Limb (tissue), 2 donors: ENCODE data around the gene FNDC1.

Experiments
- DNase-seq, 2 donors: peaks; one replicate each; pipeline ENCODE4 v3.0.0-alpha.2; 2016; ENCODE audit errors: extremely low spot score in 2 of 2

The FNDC1 gene

DNA sequence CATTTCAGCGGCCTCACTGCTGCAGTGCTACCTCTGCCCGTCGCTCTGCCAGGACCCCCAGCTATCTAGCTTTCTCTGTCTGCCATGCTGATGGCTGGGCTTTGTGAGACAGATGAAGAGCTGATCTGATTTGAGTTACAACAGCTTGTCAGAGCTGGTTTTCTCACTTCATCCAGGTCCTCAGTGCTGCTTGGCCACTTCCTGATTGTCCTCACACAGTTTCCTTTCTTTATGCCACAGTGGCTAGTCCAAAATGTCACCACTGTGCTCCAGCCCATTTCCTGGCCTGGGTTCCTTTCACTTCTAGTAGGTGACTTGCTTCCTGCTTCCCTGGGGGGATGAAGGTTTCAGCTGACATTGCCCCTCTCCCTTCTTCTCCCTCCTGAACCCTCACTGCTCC lies 35.4 kb downstream of the FNDC1 start:
- DNase-seq: no peak

GRCh38 chr6:159212028-159212427 lies 42.8 kb downstream of the FNDC1 start:
- no peak for DNase-seq

DNA sequence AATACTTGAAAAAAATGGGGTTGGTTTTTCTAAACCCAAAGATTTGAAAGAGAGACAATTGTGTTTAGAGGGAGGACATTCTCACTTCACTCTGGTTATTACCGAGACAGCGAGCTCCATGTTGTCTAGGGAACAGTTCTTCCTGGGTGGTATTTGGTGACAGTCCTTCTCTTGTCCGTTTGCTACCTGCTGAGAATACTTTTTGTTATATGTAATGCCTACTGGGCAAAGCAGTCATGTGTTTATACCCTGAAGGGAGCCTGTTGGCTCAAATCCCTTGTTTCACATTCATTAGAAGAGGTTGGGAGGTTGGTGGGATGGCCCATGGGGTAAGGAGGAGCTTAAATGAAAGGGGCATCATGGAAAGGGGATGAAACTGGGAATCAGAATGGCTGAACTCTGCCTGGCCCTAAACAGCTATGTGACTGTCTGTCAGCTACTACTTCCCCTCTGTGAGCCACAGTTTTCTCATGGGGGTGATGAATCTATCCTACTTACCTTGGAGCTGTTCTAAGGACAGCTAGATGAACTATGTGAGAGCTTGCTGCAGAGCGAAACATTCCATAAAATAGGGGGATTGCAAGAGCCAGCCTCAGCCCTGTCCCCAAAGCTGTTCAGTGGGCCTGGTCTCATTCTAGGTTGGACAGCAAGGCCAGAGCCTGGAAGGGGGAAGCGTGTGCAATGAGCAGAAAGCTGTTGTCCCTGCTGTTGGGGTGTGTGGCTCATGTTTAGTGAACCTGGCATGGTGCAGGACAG lies 43.5 kb downstream of the FNDC1 start:
- DNase-seq: no peak

DNA sequence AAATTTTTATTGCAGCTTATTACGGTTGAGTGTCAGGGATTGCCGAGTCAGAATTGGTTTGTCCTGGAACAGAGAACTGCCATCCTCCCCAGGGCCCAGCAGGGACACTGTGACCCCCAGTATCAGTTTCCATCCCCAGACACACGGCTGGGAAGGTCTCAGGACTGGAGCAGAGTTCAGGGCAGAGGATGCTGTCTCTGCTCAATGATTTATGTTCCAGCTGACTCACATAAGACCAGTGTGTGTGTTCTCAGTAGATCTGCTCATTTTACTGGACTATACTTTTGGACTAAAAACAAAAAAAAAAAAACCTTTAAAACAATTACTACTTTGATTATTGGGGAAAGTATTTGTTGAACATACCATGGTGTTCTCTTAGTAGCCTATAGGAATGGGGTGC lies 44.2 kb downstream of the FNDC1 start:
- no peak for DNase-seq

GRCh38 chr6:159214281-159214680 lies 45.1 kb downstream of the FNDC1 start:
- DNase-seq: no peak

- DNase-seq: peak; percentile 43 to 56
These were observed 48.5 kb downstream of the FNDC1 start for GRCh38 chr6:159217595-159218275.

DNA sequence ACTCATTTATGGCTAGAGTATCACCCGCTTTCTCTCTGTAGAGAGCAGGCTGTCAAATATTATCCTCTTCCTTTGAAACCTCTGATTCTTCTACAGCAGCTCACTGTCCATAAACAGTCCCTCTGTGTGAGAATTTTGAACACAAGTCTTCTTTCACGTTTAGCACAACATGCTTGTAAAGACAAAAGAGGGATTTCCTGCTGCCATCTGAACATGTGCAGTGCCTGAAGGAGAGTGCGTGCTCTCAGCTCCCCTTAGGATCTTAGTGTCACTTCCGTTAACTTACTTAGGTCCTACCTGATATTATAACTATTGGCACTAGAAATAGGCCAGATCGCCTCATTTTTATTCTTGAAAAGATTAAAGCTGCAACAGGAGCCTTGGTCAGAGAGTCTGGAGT lies 50.9 kb downstream of the FNDC1 start:
- DNase-seq: no peak

GRCh38 chr6:159221486-159222170 lies 52.4 kb downstream of the FNDC1 start:
- no peak for DNase-seq

GRCh38 chr6:159224452-159224851 lies 55.3 kb downstream of the FNDC1 start:
- no peak for DNase-seq

GRCh38 chr6:159229651-159230051 lies 60.5 kb downstream of the FNDC1 start:
- peak in 1 of 2 donors; percentile 24 for DNase-seq

- DNase-seq: no peak
These were observed 63.0 kb downstream of the FNDC1 start for GRCh38 chr6:159232106-159232645.

GRCh38 chr6:159232751-159233150 lies 63.6 kb downstream of the FNDC1 start:
- DNase-seq: no peak

- DNase-seq: no peak
These were observed 64.3 kb downstream of the FNDC1 start for GRCh38 chr6:159233365-159234101.

DNA sequence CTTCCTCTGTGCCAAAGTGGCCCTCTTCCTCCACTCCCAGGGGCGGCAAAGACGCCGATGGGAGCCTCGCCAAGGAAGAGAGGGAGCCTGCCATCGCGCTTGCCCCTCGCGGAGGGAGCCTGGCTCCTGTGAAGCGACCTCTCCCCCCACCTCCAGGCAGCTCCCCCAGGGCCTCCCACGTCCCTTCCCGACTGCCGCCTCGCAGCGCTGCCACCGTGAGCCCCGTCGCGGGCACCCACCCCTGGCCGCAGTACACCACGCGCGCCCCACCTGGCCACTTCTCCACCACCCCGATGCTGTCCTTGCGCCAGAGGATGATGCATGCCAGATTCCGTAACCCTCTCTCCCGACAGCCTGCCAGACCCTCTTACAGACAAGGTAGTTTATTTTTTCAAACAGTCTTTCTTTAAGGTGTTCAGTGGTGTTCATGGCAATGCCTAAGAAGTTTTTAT lies 64.9 kb downstream of the FNDC1 start:
- DNase-seq: no peak

DNA sequence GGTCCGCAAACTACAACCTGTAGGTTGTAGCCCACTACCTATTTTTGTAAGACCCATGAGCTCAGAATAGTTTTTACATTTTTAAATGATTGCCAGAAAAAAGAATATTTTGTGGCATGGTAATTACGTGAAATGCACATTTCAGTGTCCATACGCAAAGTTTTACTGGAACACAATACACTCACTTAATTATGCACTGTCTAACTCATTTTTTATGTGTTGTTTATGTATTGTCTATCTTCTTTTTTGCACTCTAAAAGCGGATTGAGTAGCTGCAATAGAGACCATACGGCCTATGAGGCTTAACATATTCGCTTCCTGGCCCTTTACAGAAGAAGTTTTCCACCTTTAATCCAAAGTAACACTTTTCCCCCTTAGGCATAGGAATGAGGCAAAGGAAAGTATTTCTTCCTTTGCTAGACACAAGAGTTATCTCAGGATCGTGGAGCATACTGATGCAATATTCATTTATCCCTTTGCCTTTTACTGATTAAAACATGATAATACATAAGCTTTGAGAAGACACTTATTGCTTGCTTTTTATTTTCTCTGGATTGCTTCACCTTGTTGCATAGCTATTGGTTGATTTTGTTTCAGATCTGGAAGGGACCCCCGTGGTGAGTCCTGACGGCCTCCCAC lies 69.8 kb downstream of the FNDC1 start:
- DNase-seq: no peak

- peak in 1 of 2 donors; percentile 90 for DNase-seq
These were observed 79.9 kb downstream of the FNDC1 start for GRCh38 chr6:159249128-159249527.

DNA sequence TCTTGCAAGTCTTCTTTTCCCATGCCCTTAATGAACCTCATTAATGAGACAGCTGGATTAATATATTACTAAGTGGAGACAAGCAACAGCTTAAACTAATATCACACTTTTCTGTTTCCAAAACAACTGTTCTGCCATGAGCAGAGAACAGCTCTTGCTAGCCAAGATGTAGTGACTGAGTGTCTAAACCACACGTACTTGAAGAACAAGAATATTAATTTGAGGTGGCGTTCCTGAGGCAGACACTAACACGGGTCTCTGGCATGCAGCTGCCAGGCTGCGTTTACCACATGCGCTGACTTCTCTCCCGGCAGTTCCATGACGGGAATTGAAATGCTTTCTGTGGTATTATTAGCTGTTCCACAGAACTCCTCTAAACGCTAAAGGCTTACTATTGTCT lies 80.6 kb downstream of the FNDC1 start:
- peak in 1 of 2 donors; percentile 32 for DNase-seq

GRCh38 chr6:159250633-159251032 lies 81.4 kb downstream of the FNDC1 start:
- no peak for DNase-seq

GRCh38 chr6:159252955-159253508 lies 83.8 kb downstream of the FNDC1 start:
- peak in 1 of 2 donors; percentile 50 for DNase-seq

DNA sequence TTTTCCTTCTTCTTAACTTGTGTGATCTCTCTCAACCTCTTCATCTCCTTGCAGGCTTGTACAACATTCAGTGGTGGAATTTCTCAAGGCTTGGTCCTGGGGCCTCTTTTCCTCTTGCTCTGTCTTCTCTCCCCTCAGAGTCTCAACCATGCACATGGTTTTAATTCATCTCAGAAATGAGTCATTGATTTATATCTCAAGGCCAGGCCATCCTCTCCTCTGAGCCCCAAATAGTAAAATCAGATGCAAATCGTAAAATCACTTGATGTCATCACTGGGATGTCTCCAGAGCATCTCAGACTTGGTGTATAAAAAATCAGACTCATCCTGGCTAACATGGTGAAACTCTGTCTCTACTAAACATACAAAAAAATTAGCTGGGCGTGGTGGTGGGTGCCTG lies 85.0 kb downstream of the FNDC1 start:
- no peak for DNase-seq
